Astrocyte of the spinal cord (primary cell): ENCODE measurements around the gene CALHM6.
A peak's percentile ranks its signal among the peaks of the same experiment; 100 is the strongest.

Experiments
- DNase-seq: peaks from one replicate; pipeline ENCODE4 v3.0.0; 2011; ENCODE audit warnings: low read depth, low spot score
- H3K4me3 ChIP-seq: 2 replicates; pipeline ENCODE4 v1.5.1; 2011; ENCODE audit warnings: low read depth, mild to moderate bottlenecking, low read length, moderate library complexity
- in situ Hi-C: cut with HindIII; loops from 2 replicates; pipeline ENCODE4 v1.10.0; 2017; ENCODE audit warnings: low sequenced_read_pairs
- TF ChIP-seq, protein P1 (sequence below): IDR thresholded peaks from 2 replicates; pipeline ENCODE4 v1.5.1; 2012; ENCODE audit warnings: low read depth, mild to moderate bottlenecking, low read length, inconsistent platforms

The CALHM6 gene

DNA sequence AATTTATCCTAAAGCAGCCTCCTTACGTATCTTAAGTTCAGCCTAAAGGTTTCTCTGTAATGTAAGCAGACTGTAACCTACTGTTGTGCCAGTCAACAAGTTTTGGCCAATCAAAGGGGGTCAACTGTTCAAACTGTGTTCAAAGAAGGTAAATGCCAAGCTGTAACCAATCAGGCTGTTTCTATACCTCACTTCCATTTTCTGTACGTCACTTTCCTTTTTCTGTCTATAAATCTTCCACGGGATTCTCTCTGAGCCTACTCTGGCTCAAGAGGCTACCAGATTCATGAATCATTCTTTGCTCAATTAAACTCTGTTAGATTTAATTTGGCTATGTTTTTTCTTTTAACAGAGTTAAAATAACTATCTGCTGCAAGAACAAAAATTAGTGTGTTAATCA is 5.1 kb upstream of the CALHM6 start:
- in situ Hi-C loops: no loop called here
- no peak for DNase-seq
- no peak overlapping the region for H3K4me3 ChIP-seq
- TF ChIP-seq, protein P1, sequence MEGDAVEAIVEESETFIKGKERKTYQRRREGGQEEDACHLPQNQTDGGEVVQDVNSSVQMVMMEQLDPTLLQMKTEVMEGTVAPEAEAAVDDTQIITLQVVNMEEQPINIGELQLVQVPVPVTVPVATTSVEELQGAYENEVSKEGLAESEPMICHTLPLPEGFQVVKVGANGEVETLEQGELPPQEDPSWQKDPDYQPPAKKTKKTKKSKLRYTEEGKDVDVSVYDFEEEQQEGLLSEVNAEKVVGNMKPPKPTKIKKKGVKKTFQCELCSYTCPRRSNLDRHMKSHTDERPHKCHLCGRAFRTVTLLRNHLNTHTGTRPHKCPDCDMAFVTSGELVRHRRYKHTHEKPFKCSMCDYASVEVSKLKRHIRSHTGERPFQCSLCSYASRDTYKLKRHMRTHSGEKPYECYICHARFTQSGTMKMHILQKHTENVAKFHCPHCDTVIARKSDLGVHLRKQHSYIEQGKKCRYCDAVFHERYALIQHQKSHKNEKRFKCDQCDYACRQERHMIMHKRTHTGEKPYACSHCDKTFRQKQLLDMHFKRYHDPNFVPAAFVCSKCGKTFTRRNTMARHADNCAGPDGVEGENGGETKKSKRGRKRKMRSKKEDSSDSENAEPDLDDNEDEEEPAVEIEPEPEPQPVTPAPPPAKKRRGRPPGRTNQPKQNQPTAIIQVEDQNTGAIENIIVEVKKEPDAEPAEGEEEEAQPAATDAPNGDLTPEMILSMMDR: no peak

DNA sequence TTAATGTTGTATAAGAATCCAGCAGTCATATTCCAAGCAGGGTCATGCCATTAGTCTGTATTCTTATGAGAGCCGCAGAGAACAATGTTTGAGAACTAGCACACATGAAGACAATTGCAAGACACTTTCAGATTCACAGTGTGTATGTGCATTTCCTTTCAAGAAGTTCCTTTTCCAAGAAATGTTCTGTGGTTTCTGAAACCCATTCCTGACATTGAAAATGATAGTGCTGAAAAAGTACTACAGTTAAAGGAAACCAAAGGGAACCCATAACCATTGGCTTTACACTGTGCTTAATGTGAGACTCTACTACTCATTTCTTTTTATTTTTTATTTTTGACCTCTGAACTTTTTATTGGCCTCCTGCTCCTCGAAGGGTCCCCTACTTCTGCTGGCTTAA is 4.2 kb upstream of the CALHM6 start:
- TF ChIP-seq, protein P1: no peak
- in situ Hi-C loops: no loop called here
- H3K4me3 ChIP-seq: no peak overlapping the region
- no peak for DNase-seq

DNA sequence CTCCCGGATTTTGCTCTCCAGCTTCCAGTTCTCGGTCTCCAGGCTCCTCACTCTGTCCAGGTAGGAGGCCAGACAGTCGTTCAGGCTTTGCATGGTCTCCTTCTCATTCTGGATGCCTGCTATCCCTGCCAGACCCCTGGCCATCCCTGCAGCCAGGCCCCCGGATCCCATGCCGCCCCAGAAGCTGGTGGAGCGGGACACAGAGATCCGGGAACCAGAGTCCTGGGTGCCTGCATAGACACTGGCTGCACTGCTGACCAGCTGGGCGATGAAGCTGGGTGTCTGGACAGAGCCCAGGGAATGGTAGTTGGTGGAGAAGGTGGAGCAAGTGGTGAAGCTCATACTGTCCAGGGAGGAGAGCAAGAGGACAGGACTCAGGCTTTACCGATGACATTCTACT is 2.9 kb upstream of the CALHM6 start:
- in situ Hi-C loops: no loop called here
- TF ChIP-seq, protein P1: no peak
- no peak overlapping the region for H3K4me3 ChIP-seq
- DNase-seq: no peak

DNA sequence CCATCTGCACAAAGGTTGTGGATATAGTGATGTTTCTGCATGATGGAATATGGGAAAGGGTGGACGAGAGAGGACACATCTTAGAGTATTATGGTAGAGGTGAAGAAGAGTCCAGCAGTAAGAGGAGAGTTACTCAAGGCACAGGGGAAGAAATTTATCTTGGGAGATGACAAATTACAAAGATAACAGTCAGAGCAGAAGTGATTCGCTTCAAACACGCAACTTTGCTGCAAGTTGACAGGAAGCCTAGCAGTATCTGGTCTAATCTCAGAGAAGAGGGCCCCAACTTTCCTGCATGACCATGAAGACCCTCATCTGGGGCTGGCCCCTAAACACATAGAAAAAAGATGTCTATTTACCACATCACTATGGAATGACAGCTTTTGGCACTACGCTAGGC is 1.2 kb upstream of the CALHM6 start:
- H3K4me3 ChIP-seq: no peak overlapping the region
- in situ Hi-C loops: no loop called here
- DNase-seq: no peak
- TF ChIP-seq, protein P1: no peak

DNA sequence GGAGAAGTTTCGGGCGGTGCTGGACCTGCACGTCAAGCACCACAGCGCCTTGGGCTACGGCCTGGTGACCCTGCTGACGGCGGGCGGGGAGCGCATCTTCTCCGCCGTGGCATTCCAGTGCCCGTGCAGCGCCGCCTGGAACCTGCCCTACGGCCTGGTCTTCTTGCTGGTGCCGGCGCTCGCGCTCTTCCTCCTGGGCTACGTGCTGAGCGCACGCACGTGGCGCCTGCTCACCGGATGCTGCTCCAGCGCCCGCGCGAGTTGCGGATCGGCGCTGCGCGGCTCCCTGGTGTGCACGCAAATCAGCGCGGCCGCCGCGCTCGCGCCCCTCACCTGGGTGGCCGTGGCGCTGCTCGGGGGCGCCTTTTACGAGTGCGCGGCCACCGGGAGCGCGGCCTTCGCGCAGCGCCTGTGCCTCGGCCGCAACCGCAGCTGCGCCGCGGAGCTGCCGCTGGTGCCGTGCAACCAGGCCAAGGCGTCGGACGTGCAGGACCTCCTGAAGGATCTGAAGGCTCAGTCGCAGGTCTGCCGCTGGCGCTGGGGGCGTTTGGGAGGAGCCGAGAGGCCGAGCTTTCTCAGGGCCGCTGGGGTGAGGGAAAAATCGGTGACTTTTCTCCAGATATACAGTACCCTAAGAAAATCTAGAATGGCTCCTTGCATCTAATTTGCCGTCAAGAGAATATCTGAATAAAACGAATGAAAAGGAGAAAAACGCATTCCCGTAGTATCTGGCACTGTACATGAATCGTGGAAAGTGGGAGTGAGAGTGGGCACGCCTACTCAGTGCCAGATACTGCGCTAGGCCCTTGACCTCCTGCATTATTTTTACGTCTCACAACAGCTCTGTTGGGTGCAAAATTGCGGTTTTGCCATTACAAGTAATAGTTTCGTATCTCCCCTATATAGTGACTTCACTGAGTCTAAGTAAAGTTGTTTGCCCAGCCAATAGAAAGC is 1.0 kb downstream of the CALHM6 start:
- peak; percentile 46 for DNase-seq
- in situ Hi-C loops: no loop called here
- H3K4me3 ChIP-seq: peak overlapping the region; percentile 24
- TF ChIP-seq, protein P1: no peak

DNA sequence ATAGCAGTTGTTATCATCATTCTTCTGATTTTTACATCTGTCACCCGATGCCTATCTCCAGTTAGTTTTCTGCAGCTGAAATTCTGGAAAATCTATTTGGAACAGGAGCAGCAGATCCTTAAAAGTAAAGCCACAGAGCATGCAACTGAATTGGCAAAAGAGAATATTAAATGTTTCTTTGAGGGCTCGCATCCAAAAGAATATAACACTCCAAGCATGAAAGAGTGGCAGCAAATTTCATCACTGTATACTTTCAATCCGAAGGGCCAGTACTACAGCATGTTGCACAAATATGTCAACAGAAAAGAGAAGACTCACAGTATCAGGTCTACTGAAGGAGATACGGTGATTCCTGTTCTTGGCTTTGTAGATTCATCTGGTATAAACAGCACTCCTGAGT is 2.1 kb downstream of the CALHM6 start:
- no peak for DNase-seq
- TF ChIP-seq, protein P1: no peak
- in situ Hi-C loops: no loop called here
- no peak overlapping the region for H3K4me3 ChIP-seq
